HG03575 (cell line): ENCODE data around the gene CHTOP.
"Not testable (repeated sequence)": the region's sequence is repeated elsewhere in the genome, so short reads cannot be mapped to it uniquely, and the experiment has no call there.

Experiments
- ATAC-seq: cut with Tn5 transposase; IDR thresholded peaks from one replicate; pipeline ENCODE4 v1.9.1; 2021; ENCODE audit not compliant: unreplicated experiment, insufficient number of reproducible peaks, low FRiP score; ENCODE audit errors: extremely low read depth

The CHTOP gene

GRCh38 chr1:153629971-153630370 is 3.9 kb upstream of the CHTOP start:
- ATAC-seq, result no peak

- ATAC-seq, result no peak
Measured at GRCh38 chr1:153630384-153630783, 3.5 kb upstream of the CHTOP start.

GRCh38 chr1:153631047-153632022 is 2.5 kb upstream of the CHTOP start:
- no peak for ATAC-seq

GRCh38 chr1:153633161-153633753 is 609 bp upstream of the CHTOP start:
- no peak for ATAC-seq

DNA sequence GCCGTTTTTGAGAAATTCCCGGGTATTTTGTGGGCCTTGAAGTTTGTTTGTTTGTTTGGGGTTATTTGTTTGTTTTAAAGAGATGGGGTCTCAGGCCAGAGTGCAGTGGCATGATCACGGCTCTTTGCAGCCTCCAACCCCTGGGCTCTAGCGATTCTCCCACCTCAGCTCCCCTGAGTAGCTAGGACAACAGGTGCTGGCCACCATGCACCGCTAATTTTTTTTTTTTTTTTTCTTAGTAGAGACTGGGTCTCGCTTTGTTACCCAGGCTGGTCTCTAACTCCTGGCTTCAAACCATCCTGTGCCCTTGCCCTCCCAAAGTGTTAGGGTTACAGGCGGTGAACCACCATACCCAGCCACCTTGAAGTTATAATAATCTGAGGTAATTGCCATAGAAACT is 2.0 kb downstream of the CHTOP start:
- ATAC-seq, result no peak

- no peak for ATAC-seq
Measured at GRCh38 chr1:153636312-153636711, 2.4 kb downstream of the CHTOP start.

DNA sequence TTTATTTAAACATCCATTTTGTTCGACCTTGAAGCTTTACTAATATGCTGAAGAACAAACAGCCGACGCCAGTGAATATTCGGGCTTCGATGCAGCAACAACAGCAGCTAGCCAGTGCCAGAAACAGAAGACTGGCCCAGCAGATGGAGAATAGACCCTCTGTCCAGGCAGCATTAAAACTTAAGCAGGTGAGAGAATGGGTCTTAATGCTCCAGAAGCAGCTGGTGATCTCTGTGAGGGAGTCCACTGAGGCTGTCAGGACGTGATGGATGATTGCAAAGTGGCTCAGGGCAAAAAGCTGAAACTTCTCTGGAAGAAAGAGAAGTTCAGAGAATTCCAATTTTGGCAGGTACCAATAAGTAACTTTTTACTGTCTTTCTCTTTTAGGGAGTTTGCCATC is 4.4 kb downstream of the CHTOP start:
- no peak for ATAC-seq

GRCh38 chr1:153639280-153639679 is 5.4 kb downstream of the CHTOP start:
- ATAC-seq, result no peak

DNA sequence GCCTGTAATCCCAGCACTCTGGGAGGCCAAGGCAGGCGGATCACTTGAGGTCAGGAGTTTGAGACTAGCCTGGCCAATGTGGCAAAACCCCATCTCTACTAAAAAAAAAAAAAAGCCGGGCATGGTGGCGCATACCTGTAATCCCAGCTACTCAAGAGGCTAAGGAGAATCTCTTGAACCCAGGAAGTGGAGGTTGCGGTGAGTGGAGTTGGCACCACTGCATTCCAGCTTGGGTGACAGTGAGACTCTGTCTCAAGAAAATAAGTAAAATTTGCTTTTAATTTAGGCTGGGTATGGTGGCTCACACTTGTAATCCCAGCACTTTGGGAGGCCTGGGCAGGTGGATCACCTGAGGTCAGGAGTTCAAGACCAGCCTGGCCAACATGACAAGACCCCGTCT is 6.3 kb downstream of the CHTOP start:
- not testable (repeated sequence) for ATAC-seq

DNA sequence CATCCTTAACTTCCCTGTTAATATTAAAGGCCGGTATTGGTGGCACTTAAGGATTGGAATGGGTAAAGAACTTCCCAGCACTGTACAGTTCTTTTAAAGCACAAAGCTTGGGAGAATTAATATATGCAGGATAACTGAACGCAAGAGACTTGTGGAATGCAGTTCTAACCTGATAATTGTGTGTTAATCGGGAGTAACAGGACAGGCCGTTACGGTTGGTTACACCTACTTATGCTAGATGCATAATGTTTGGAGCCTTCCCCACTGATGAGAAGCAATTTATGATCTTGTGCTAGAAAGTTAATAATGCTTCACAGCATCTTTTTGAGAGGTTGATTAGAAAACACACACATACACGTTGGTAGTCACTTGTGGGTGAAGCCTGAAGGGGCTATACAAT is 7.0 kb downstream of the CHTOP start:
- no peak for ATAC-seq

- ATAC-seq, result no peak
Measured at GRCh38 chr1:153642161-153642560, 8.3 kb downstream of the CHTOP start.

GRCh38 chr1:153643100-153643499 is 9.2 kb downstream of the CHTOP start:
- no peak for ATAC-seq

DNA sequence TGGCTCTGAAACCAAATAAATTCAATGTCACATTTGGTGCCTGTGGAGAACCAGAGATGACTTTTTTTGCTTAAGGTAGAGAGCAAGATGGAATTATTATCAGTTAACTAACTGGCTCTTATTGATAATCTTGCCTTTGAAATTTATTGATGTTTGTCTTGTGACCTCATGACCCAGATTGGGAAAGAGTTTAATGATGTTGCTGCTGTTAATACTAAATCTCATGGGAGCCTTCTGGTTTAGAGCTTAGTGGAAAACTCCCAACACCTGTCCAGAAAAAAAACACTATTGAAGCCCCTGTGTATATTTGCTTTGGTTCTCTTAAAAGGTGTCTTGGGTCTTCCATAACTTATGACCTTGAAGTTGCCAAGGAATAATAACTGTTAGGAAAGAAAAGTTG is 9.9 kb downstream of the CHTOP start:
- ATAC-seq, result no peak

- ATAC-seq, result no peak
Measured at GRCh38 chr1:153646672-153647345, 12.9 kb downstream of the CHTOP start.

DNA sequence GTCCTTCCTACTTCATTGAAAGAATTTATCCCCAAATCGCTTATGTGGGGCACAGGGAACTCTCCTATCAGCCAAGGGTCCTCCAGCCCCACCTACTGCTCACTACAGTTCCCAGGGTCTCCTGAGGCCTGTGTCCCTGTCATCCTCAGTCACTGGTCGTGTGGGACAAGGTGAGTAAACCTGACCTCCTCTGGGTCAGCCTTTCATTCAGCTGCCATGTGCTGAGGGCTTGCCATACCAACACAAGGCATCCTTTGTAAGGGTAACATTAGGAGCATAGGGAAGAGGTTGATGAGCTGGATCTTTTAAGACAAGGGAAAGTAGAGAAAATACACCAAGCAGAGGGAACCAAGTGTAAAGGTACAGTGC is 13.5 kb downstream of the CHTOP start:
- no peak for ATAC-seq

GRCh38 chr1:153648000-153648643 is 14.3 kb downstream of the CHTOP start:
- no peak for ATAC-seq

DNA sequence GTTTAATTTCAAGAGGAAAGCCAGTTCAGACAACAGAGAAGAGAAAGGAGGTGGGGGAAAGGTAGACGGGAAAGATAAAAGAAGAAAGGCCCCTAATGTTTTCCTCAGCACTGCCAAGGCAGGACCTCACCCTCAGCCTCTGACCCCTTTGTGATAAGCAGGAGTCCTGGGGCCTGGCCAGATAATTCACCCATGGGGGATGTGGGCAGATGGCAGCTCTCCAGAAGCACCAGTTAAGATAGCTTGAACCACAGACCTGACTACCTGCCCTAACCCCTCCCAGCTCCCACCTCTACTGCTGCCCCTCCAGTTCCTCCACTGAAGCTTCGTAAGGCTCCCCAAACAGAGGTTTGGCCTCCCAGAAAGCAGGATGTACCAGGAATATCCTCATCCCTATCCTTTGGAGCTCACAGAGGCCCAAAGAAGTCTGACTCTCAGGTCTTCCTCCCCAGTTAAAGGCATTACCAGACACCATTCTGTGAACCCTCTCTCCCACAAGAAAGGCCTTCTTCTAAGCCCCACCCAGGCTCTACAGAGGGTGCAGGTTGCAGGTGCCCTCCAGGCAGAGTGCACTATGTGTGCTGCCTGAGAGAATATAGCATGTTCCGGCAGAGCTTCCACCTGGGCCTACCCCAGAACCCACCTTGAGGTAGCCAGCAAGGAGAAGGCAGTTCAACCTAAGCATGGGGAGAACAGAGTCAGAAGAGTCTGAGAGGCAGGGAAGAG is 15.4 kb downstream of the CHTOP start:
- no peak for ATAC-seq

DNA sequence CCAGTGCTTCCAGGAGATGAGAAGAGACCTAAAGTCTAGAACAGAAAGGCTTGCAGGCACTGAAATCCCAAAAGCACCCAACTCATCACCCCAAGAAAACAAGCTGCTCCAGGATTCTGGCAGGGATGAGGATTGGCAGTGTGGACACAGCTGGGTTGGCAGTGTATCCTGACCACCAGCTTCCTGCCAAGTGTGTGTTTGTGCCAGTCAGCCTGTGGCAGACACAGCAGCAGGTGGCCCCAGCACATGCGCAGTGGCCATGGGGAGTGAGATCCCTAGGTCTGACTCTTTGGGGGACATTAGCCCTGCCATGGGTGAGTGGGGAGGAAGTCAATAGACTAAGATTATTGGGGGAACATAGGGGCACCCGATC is 16.0 kb downstream of the CHTOP start:
- no peak for ATAC-seq

DNA sequence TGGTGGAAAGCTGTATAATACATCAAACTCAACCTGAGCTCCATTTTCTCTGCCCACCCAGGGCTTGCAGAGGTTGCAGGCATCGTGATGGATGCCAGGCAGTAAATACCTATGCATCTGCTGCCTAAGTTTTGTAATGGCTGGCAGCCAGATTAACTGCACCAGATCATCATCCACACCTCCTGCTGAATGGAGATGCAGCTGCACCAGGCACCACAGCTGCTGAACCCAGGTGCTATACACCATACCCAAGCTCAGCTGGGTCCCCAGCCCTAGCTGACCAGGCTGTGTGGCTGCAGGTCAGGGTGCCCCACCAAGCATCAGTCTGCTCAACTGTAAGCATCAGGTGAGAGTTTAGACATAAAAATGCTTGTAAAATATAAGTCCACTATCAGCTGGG is 17.9 kb downstream of the CHTOP start:
- ATAC-seq, result no peak
